HEK293T (cell line): Measurements from ENCODE around the gene CCDC149.

Source experiments
- CTCF ChIA-PET: fragments of 350-600 bp; formaldehyde crosslinking; extraction: SDS; loops from one replicate; lab custom pipeline; 2021; ENCODE audit warnings: antibody characterized with exemption, inconsistent platforms; lab: Yijun Ruan, JAX
- POLR2A ChIA-PET: fragments of 350-600 bp; formaldehyde crosslinking; extraction: SDS; loops from one replicate; lab custom pipeline; 2020; ENCODE audit warnings: antibody characterized with exemption, inconsistent platforms; lab: Yijun Ruan, JAX
- DNase-seq: peaks from one replicate; pipeline ENCODE4 v3.0.0; 2012; ENCODE audit warnings: mixed read lengths; ENCODE audit errors: extremely low spot score
- ARNT ChIP-seq: fragments of 450-650 bp; IDR thresholded peaks from 2 replicates; pipeline ENCODE4 v1.6.1; 2017; ENCODE audit warnings: mild to moderate bottlenecking
- BHLHE40 ChIP-seq: fragments of 450-650 bp; IDR thresholded peaks from 2 replicates; pipeline ENCODE4 v1.6.1; 2016; ENCODE audit warnings: mild to moderate bottlenecking, moderate library complexity, borderline replicate concordance
- CTBP1 ChIP-seq: fragments of 450-650 bp; IDR thresholded peaks from 2 replicates; pipeline ENCODE4 v1.6.1; 2016; ENCODE audit warnings: borderline replicate concordance
- ELF4 ChIP-seq: fragments of 450-650 bp; IDR thresholded peaks from 2 replicates; pipeline ENCODE4 v1.6.1; 2017; ENCODE audit warnings: antibody characterized with exemption
- FOXA1 ChIP-seq: fragments of 450-650 bp; IDR thresholded peaks from 2 replicates; pipeline ENCODE4 v1.6.1; 2016; ENCODE audit warnings: mild to moderate bottlenecking
- FOXK2 ChIP-seq: fragments of 450-650 bp; IDR thresholded peaks from 2 replicates; pipeline ENCODE4 v1.6.1; 2016; ENCODE audit warnings: mild to moderate bottlenecking
- FOXM1 ChIP-seq: fragments of 450-650 bp; IDR thresholded peaks from 2 replicates; pipeline ENCODE4 v1.6.1; 2017; ENCODE audit warnings: mild to moderate bottlenecking, borderline replicate concordance
- HDGF ChIP-seq: fragments of 450-650 bp; IDR thresholded peaks from 2 replicates; pipeline ENCODE4 v1.6.1; 2017; ENCODE audit warnings: antibody characterized with exemption, borderline replicate concordance
- L3MBTL2 ChIP-seq: fragments of 450-650 bp; conservative IDR thresholded peaks from 2 replicates; pipeline ENCODE4 v1.6.1; 2016; ENCODE audit warnings: mild to moderate bottlenecking
- LEF1 ChIP-seq: fragments of 450-650 bp; IDR thresholded peaks from 2 replicates; pipeline ENCODE4 v1.6.1; 2017; ENCODE audit warnings: mild to moderate bottlenecking, borderline replicate concordance
- NFRKB ChIP-seq: fragments of 450-650 bp; IDR thresholded peaks from 2 replicates; pipeline ENCODE4 v1.6.1; 2016; ENCODE audit warnings: mild to moderate bottlenecking, moderate library complexity
- SP1 ChIP-seq: fragments of 450-650 bp; IDR thresholded peaks from 2 replicates; pipeline ENCODE4 v1.6.1; 2017
- SUZ12 ChIP-seq: fragments of 450-650 bp; IDR thresholded peaks from 2 replicates; pipeline ENCODE4 v1.6.1; 2016; ENCODE audit warnings: mild to moderate bottlenecking
- TARDBP ChIP-seq: fragments of 450-650 bp; IDR thresholded peaks from 2 replicates; pipeline ENCODE4 v1.6.1; 2016
- ZNF384 ChIP-seq: fragments of 450-650 bp; IDR thresholded peaks from 2 replicates; pipeline ENCODE4 v1.6.1; 2016
- TF ChIP-seq, protein P1 (sequence below): fragments of 450-650 bp; IDR thresholded peaks from 2 replicates; pipeline ENCODE4 v1.6.1; 2016

CCDC149 gene

DNA sequence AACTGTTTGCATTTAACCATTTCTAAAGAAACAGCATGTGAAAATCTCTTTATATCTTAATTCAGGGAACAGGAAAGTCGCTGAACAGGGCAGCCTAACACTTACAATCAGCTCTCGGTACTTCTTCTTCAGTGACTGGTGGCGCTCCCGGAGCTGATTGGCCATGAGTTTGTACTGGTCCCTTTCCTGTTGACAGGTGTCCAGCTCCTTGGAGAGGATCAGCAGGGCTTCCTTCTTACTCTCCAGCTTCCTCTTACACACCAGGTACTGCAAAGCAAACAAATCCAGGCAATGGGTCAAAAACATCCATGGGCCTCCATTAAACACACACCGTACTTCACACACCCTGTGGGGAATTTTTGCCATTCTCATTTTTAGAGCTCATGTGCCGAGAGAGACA lies 36.4 kb downstream of the CCDC149 start:
- no peak for TF ChIP-seq L3MBTL2
- TF ChIP-seq SUZ12: no peak
- TF ChIP-seq ARNT: no peak
- TF ChIP-seq CTBP1: no peak
- no peak for TF ChIP-seq ELF4
- no peak for DNase-seq
- CTCF ChIA-PET: no interaction called here
- POLR2A ChIA-PET: no interaction called here

DNA sequence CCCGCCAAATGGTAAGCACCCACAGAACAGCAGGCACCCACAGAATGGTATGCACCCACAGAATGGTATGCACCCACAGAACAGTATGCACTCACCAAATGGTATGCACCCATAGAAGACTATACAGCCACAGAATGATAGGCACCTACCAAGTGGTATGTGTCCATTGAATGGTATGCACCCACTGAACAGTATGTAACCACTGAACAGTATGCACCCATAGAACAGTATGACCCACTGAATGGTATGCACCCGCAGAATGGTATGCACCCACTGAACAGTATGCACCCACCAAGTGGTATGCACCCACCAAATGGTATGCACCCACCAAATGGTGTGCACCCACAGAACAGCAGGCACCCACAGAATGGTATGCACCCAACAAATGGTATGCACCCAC lies 40.1 kb downstream of the CCDC149 start:
- no peak for DNase-seq
- no peak for TF ChIP-seq LEF1
- no peak for TF ChIP-seq BHLHE40
- TF ChIP-seq NFRKB: no peak
- no peak for TF ChIP-seq SP1
- TF ChIP-seq, protein P1, sequence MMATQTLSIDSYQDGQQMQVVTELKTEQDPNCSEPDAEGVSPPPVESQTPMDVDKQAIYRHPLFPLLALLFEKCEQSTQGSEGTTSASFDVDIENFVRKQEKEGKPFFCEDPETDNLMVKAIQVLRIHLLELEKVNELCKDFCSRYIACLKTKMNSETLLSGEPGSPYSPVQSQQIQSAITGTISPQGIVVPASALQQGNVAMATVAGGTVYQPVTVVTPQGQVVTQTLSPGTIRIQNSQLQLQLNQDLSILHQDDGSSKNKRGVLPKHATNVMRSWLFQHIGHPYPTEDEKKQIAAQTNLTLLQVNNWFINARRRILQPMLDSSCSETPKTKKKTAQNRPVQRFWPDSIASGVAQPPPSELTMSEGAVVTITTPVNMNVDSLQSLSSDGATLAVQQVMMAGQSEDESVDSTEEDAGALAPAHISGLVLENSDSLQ: no peak
- no peak for TF ChIP-seq FOXA1
- no peak for TF ChIP-seq ZNF384
- TF ChIP-seq FOXM1: no peak
- TF ChIP-seq ELF4: no peak
- TF ChIP-seq ARNT: no peak
- TF ChIP-seq CTBP1: no peak
- TF ChIP-seq HDGF: no peak
- TF ChIP-seq SUZ12: no peak
- no peak for TF ChIP-seq FOXK2
- TF ChIP-seq TARDBP: no peak
- TF ChIP-seq L3MBTL2: no peak
- POLR2A ChIA-PET: no interaction called here
- CTCF ChIA-PET: no interaction called here

DNA sequence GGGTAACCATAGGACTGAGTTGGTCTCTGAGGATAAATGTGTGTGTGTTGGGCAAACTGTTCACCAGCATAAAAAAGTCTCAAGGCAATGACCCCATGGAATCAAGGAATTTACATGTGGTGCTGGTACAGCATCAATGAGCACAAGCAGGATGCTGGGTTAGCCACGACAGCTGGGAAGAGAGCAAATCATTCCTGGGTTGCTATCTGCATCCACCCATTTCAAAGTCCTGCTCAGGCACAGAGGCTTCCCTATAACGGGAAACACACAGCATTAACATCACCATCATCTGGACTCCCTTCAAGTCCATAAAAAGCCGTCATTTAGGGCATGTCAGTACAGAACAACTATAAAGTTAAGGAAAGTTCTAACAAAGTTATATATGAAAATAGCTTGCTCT lies 41.6 kb downstream of the CCDC149 start:
- DNase-seq: no peak
- CTCF ChIA-PET: no interaction called here
- POLR2A ChIA-PET: no interaction called here
- TF ChIP-seq FOXM1 (no peak), HDGF (no peak), NFRKB (no peak), TARDBP (no peak), SP1 (no peak), ELF4 (no peak), ARNT (no peak), FOXK2 (no peak), LEF1 (no peak)

DNA sequence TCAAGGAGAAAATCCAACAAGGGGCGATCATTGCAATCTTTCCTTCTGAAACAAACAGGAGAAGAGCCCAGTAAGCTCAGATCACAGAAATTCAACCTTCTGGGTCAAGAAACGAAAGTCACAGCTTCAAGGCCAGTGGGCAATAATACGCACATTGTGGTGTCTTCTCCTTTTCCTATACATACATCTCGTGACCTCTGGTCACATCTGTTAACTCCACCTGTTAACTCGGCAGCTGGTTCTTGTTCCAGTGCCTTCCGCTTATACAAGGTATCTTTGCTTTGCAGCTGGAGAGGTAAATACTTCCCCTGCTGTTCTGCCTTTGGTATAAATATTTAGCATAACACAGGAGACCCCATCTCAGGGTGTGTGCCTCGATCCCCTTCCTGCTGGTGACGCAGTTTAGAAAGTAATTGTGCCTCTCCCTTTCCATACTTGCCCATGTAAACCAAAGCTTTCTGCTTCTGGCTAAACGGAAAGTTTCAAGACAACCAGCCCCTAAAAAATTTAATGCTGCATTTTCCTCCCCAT lies 45.0 kb downstream of the CCDC149 start:
- DNase-seq: no peak
- ChIA-PET POLR2A (no interaction called here), CTCF (no interaction called here)
- TF ChIP-seq LEF1: no peak
- TF ChIP-seq, protein P1: no peak
- TF ChIP-seq HDGF: no peak

DNA sequence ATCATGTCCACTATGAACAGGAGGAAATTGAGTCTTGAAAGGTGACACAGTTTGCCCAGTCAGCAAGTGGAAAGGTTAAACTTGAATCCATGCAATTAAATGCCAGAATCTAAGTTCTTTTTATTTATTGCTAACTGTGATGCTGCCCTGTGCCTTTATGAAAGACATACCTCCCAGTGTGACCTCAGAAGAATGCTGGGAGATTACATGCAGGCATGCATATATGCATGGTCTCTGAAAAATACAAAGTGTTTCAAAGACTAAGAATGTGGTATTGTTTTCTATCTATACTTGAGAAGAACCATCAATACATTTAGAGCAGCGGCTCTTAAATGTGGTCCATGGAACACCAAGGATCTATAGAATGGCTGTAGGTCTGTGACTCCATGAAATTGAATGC lies 45.6 kb downstream of the CCDC149 start:
- POLR2A ChIA-PET: no interaction called here
- no peak for TF ChIP-seq ELF4

DNA sequence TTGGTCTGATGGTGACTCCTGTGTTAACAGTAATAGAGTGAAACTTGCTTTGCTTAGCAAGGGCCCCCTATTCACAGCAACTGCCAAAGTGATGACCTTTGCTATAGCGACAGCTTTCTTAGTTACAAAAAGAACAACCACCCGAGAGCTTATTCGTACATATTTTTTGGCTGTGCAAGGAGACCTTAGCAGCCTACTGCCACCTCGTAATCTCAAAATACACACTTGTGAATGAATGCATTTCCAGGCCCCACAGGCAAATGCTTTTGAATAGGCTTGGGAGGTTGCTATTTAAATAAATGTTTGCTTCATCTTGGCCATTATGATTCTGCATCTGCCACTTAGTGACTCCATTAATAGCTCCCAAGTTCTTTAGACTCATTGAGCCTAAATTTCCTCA lies 47.4 kb downstream of the CCDC149 start:
- no peak for TF ChIP-seq ZNF384
- no peak for TF ChIP-seq FOXK2
- no peak for TF ChIP-seq TARDBP
- no peak for TF ChIP-seq FOXA1
- no peak for TF ChIP-seq ELF4
- ChIA-PET POLR2A (no interaction called here), CTCF (no interaction called here)
- DNase-seq: no peak

More for the DNA sequence above, 45.6 kb downstream of the CCDC149 start:
- DNase-seq: no peak
- CTCF ChIA-PET: no interaction called here

DNA sequence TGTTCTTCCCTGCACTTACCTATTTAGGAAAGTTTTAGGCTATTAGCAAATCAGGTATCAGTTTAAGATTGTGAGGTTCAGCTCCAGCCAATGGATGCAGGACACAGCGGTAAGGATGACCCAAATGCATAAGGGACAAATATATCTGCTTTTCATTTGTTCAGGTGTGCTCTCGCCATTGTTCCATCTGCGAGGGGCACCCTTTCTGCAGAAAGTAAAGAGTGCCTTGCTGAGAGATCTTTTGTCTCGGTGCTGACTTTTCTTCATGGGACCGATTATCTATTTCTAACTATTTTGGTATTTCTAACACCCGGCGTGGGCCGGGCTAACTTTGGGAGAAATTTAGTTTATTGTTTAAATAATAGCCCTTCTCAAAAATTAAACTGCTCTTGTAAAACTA lies 49.0 kb downstream of the CCDC149 start:
- ChIA-PET CTCF (no interaction called here), POLR2A (no interaction called here)
- TF ChIP-seq ZNF384 (no peak), BHLHE40 (no peak)
- no peak for DNase-seq

DNA sequence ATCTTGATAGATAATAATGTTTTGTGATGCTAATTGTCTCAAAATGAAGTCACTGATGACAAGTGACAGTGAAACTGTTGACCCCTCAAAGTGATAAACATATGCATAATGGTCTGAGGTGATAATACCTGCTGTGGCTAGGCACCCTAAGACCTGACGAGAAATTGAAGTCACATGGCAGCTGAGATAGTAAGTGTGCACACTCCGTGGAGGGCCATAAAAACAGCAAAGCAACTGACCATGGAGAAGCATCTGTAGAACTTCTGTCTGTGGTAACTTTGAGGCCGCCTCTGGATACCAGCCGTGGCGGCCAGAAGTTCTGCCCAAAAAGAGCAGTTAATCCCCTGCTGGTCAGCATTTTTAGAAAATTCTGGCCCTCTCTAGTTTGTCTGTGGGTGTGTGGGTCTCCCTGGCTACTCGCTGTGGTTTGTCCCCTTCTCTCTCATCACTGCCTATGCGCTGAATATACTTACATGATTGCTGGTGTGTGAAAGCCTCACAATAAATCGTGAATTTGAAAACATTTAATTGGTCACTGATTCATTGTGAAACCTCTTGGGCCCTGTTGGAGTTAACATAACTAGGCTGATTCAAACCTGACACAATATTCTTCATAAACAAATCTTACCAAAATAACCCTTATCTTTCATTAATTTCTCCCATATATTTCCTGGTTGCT lies 50.6 kb downstream of the CCDC149 start:
- POLR2A ChIA-PET: no interaction called here
- CTCF ChIA-PET: no interaction called here
- no peak for DNase-seq

More for the DNA sequence above, 50.6 kb downstream of the CCDC149 start:
- no peak for TF ChIP-seq LEF1
- no peak for TF ChIP-seq FOXK2
- TF ChIP-seq NFRKB: no peak
- TF ChIP-seq TARDBP: no peak
- TF ChIP-seq, protein P1: no peak
- no peak for TF ChIP-seq SUZ12
- TF ChIP-seq ELF4: no peak
- TF ChIP-seq FOXM1: no peak
- TF ChIP-seq CTBP1: no peak
- no peak for TF ChIP-seq L3MBTL2
- no peak for TF ChIP-seq BHLHE40
- TF ChIP-seq ARNT: no peak
